Measurements from ENCODE around the gene GALNTL6. TPM values are rescaled to one million over a fixed set of nuclear protein-coding genes. Genes with fewer than 3 reads are reported as not detected.

Gene GALNTL6
- total RNA-seq, 1 donor from 2014 or later, result not detected

- H3K9me3 ChIP-seq, result no peaks in the 10 kb centered on the region
- intact Hi-C loops (cut with DNase I), result no loop called here
- DNase-seq (ENCODE audit: low spot score in 2 of 2), result no peak
These were observed 292.7 kb downstream of the GALNTL6 start for GRCh38 chr4:172105918-172106317.

DNA sequence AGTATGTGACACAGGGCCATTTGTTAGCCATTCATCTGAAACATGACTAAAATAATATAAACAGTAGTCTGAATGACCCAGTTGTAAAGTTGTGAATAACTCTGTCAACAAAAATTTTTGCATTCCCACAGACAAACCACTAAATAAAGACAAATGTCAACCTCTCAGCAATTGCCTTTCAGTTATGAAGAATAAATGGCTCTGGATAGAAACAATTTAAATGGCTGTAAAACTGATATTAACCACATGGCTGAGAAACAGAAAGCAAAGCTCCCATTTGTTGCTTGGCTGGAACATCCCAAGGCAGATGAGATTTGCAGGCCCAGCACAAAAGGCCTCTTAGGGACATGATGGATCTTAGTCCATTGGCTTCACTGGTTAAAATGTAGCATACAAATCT is 296.3 kb downstream of the GALNTL6 start:
- no peak for TF ChIP-seq CTCF (IDR thresholded peaks at IDR 0.05)
- intact Hi-C loops (cut with DNase I), result no loop called here

More at GRCh38 chr4:172105918-172106317, 292.7 kb downstream of the GALNTL6 start:
- Histone ChIP-seq H3K27me3 (no peaks in the 10 kb centered on the region), H3K27ac (no peak overlapping the region), H3K4me1 (no peaks in the 10 kb centered on the region), H3K4me3 (no peak overlapping the region), H3K36me3 (no peaks in the 10 kb centered on the region)
- no peak for TF ChIP-seq CTCF (IDR thresholded peaks at IDR 0.05)

DNA sequence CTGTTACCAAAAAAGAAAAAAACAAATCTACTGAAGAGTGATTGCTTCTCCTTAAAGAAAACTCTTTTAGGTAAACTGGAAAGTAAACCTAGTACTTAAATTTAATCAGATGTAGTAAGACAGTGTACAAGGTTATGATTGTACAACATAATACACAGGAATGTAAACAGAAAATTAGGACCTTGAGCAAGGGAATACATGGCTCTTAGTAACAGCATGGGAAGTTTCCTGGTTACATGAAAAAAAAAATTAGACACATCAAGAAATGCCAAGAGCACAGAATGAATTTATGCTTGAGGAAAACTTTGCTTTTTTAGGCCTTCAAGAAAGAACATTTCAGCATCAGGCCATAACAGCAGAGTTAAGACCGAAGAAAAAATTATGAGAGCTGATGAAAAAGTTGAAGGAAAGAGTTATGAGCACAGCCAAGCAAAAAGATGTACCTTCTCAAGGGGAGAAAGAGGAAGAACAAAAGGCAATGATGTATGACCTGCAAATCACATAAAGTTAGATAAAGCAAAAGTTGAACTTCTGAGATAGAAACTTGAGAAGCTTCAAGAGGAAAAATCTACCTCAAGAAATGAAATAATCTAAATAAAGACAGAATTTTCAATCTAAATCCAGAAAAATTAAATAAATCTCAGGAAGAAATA is 311.6 kb downstream of the GALNTL6 start:
- H3K27me3 ChIP-seq, result no peaks in the 10 kb centered on the region
- no peak for DNase-seq (ENCODE audit: low spot score in 2 of 2)
- no peak for TF ChIP-seq CTCF (IDR thresholded peaks at IDR 0.05)
- no peak overlapping the region for H3K4me3 ChIP-seq
- H3K4me1 ChIP-seq, result no peaks in the 10 kb centered on the region
- intact Hi-C loops (cut with DNase I), result no loop called here
- no peaks in the 10 kb centered on the region for H3K36me3 ChIP-seq
- no peak overlapping the region for H3K27ac ChIP-seq
- no peaks in the 10 kb centered on the region for H3K9me3 ChIP-seq

More for the DNA sequence above, 296.3 kb downstream of the GALNTL6 start:
- Histone ChIP-seq H3K9me3 (no peaks in the 10 kb centered on the region), H3K27me3 (no peaks in the 10 kb centered on the region), H3K36me3 (no peaks in the 10 kb centered on the region), H3K4me3 (no peak overlapping the region), H3K4me1 (no peaks in the 10 kb centered on the region), H3K27ac (no peak overlapping the region)
- no peak for DNase-seq (ENCODE audit: low spot score in 2 of 2)

DNA sequence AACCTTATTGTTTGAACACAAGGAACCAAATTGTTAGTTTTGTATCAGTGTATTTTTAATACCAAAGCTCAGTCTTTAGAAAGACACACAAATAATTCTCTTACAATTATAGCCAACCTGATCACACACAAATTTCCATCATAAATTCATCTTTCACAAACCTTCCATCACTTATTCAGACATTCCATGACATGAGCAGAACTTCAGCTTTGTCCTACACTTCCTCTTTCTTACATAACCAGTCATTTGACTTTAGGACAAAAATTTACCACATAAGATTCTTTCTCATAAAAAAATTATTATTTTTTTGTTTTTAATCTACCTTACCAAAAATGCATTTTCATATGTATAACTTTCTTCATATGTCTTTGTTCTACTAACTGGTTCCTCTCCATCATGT is 312.2 kb downstream of the GALNTL6 start:
- Histone ChIP-seq H3K36me3 (no peaks in the 10 kb centered on the region), H3K27ac (no peak overlapping the region), H3K9me3 (no peaks in the 10 kb centered on the region), H3K4me3 (no peak overlapping the region), H3K4me1 (no peaks in the 10 kb centered on the region), H3K27me3 (no peaks in the 10 kb centered on the region)
- intact Hi-C loops (cut with DNase I), result no loop called here
- TF ChIP-seq CTCF (IDR thresholded peaks at IDR 0.05), result no peak
- no peak for DNase-seq (ENCODE audit: low spot score in 2 of 2)

DNA sequence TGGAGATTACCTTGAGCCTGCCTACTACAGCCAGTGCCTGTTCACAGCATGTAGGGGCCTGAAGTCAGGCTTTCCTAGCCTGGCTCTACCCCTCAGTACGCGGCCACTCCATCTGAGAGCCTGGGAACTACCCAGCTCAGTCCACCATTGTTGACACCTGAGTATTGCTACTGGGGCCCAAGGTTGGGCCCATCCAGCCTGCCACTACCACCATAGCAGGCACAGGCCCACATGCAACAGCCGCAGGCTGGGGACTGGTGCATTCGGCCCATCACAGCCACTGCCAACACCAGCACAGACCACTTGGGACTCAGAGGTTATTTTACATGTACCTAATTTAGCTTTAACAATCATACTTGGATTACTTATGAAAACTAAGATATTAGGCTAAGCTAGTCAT is 314.0 kb downstream of the GALNTL6 start:
- Histone ChIP-seq H3K9me3 (no peaks in the 10 kb centered on the region), H3K36me3 (no peaks in the 10 kb centered on the region), H3K27me3 (no peaks in the 10 kb centered on the region), H3K4me1 (no peaks in the 10 kb centered on the region), H3K27ac (no peak overlapping the region), H3K4me3 (no peak overlapping the region)
- no peak for TF ChIP-seq CTCF (IDR thresholded peaks at IDR 0.05)
- DNase-seq (ENCODE audit: low spot score in 2 of 2), result no peak
- intact Hi-C loops (cut with DNase I), result no loop called here

DNA sequence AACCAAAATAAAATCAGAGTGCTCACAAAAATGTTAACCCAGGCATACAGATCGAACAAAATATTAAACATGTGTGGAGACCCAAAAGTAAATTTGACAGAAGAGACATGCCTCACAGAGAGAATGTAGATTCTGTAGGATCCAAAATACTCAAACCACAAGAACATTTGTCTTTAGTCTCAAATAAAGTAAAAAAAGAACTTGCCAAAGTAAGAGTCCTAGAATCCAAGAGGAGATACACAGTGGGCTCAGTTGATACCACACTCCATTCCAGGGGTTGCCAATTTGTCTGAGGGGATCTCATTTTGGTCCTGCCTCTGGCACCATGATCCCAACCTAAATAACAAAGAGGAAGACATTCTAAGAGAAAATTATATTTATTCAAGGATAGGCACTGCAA is 316.4 kb downstream of the GALNTL6 start:
- H3K27ac ChIP-seq, result no peak overlapping the region
- intact Hi-C loops (cut with DNase I), result no loop called here
- DNase-seq (ENCODE audit: low spot score in 2 of 2), result no peak
- H3K4me3 ChIP-seq, result no peak overlapping the region
- H3K36me3 ChIP-seq, result no peaks in the 10 kb centered on the region
- no peaks in the 10 kb centered on the region for H3K27me3 ChIP-seq
- H3K4me1 ChIP-seq, result no peaks in the 10 kb centered on the region
- H3K9me3 ChIP-seq, result no peaks in the 10 kb centered on the region
- TF ChIP-seq CTCF (IDR thresholded peaks at IDR 0.05), result no peak
